Hematopoietic multipotent progenitor cell treated with erythropoietin and hydrocortisone succinate and interleukin-3 and kit ligand, for 4 days (in vitro differentiated cells): ENCODE data around the gene PLCH2.
A peak's percentile ranks its signal among the peaks of the same experiment; 100 is the strongest.

Experiments used
- DNase-seq: peaks from one replicate; pipeline ENCODE4 v3.0.0-alpha.2; 2015

The PLCH2 gene

DNA sequence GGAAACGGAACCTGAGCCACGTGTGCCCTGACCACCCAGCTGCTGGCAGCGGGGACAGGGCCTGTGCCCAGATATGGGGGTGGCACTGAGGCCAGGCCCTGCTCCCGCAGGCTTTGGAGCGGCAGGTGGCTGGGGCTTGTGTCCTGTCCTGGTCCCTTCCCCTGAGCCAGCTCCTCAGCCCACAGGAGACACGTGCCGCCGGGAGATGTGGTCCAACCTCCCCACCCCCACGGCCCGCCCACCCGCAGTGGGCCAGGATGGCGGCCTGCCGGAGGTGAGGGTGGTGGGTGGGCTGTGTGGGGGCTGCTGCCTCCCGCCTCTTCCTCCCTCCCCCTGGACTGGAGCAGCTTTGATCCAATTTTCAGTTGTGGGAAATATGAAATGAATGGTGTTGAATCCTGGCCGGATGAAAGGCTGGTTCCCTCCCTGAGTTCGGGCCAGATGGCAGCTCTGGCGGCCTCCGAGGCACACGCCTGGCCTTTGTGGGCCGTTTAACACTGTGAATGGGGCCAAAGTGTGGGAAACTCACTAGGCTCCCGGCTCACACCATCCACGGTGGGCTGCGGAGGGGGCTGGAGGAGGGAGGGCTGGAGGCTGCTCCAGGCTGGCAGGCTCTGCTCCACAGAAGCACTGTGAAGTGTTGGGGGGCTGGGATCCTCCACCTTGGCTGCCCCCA lies 56.5 kb downstream of the PLCH2 start:
- no peak for DNase-seq

DNA sequence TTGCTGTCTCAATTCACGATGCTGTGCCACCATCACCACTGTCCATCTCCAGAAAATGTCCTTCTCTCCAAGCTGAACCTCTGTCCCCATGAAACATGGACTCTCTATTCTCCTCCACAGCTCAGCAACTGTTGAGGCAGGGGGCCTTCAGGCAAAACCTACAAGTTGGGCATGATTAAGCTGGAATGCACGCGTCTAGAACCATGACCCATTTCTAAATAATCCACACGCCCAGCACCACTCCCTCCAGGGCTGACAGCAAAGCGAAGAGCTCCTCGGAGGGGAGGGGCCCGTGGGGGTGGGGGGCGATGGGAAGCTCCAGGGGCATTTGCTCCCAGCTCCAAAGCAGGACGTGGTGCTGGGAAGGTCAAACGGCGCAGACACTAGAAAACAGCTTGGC lies 57.3 kb downstream of the PLCH2 start:
- no peak for DNase-seq

DNA sequence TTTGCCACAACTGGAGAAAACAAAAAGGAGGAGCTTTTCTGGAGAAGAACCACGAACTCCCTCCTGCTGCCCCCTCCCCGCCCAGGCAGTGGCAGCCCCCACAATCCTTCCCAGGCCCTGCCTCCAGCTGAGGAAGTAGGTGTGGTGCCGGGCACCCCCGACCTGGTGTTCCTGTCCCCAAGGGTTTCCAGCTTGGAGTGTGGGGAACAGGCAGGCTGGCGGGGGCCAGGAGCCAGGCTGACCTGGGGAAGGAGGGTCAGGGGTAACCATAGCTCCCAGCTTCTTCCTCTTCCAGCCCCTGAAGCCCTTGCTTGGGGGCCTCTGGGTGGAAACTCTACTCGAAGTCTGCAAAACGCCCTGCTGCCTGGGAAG lies 58.2 kb downstream of the PLCH2 start:
- DNase-seq = no peak

DNA sequence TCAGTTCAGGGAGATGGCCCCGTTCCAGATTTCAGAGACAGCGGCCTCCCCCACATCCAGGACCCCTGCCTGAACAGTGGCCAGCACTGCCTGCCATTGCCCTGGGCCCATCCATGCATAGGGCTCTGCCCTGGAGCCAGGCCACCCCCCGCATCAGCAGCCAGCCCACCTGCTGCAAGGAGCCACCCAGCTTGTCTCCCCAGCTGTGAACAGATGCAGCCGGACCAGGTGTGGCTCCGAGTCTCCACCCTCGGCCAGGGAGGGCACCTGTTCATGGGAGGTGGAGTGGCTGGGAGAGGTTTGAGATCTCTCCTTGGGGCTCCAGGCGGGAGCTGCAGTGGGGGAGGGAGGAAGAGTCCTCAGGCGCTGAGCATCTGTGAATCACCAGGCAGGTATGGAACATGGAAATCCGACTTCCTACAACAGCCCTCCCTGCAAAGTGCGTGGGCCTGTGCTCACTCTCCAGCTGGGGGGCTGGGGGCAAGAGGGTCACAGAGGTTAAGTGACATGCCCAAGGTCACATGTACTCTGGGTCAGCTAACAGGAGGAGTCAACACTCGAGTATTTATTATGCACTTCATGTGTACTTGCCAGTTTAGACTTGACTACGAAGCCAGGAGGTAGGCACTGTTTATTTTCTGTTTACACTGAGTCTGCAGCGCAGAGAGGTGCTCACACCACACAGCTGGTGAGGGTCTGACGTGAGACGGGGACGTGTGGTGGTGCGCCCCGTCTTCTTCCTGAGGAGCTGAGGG lies 58.8 kb downstream of the PLCH2 start:
- no peak for DNase-seq

DNA sequence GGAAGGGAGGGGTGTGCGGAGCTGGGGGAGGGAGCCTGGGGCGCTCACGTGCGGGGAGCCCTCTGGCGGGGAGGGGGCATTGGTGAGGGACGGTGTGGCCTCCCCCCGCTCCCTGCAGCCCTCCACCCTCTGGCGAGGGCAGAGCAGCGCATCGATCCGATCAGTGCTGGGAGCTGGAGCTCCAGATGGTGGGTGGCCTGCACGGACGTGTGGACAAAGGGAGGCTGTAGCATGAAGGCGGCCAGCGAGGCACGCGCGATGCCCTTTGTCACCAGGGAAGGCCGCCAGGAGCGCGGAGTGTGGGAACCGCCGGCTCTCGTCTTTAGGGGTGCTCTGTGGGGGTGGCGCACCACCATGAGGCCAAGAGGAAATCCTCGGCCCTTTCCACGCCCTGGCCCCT lies 59.4 kb downstream of the PLCH2 start:
- DNase-seq = no peak

DNA sequence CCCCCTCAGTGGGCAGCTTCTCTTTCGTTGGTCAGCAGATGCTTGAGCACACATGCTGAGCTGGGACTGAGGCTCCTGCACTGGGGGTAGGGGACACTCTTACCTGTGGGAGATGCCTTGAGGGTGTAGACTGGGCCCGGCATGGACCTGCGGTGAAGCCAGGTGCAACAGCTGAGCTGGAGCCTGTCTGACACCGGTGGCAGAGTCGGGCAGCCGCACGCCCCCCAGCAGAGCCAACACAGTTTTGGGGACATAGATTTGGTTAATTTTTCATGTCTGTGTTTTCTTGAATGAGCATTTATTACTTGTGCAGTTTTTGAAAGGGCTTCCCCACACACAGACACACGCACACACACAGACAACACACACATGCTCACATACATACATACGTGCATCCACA lies 59.9 kb downstream of the PLCH2 start:
- no peak for DNase-seq

DNA sequence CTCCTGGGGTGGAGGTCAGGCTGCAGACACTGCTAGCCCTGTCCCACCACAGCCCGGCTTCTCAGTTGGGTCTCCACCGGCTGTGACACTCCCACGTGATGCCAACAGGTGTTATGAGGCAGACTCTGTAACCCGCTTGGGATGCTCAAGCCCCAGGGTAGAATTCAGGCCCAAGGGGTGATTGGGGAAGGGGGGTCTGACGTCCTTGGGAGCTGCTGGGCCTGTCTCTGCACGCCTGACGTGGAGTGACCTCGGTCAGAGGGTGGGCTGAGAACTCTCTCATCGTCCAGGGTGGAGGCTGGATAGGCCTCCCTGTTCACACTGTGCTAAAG lies 61.7 kb downstream of the PLCH2 start:
- no peak for DNase-seq

DNA sequence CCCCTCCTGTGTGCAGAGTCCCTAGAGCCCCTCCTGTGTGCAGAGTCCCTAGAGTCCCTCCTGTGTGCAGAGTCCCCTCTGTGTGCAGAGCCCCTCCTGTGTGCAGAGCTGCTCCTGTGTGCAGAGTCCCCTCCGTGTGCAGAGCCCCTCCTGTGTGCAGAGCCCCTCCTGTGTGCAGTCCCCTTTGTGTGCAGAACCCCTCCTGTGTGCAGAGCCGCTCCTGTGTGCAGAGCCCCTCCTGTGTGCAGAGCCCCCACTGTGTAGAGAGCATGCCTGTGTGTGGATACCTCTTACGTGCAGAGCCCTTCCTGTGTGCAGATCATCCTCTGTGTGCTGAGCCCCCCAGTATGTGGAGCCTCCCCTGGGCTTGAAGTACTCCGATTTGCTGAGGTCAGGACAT lies 62.3 kb downstream of the PLCH2 start:
- DNase-seq = no peak

DNA sequence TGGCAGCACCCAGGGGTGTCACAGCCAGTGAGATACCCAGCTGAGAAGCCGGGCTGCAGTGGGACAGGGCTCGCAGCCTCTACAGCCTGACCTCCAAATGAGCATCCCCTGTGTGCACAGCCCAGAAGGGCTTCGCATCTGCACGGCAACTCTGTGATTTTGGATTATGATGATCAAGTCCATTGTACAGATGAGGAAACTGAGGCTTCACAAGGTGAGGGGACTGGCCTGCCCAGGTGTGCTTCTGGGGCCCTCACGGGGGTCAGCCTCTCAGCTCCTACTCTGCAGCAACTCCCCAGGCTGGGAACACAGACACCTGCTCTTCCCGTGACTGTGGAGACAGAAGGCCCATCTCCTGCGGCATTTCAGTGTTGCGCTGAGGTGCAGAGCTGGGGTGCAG lies 62.8 kb downstream of the PLCH2 start:
- no peak for DNase-seq

DNA sequence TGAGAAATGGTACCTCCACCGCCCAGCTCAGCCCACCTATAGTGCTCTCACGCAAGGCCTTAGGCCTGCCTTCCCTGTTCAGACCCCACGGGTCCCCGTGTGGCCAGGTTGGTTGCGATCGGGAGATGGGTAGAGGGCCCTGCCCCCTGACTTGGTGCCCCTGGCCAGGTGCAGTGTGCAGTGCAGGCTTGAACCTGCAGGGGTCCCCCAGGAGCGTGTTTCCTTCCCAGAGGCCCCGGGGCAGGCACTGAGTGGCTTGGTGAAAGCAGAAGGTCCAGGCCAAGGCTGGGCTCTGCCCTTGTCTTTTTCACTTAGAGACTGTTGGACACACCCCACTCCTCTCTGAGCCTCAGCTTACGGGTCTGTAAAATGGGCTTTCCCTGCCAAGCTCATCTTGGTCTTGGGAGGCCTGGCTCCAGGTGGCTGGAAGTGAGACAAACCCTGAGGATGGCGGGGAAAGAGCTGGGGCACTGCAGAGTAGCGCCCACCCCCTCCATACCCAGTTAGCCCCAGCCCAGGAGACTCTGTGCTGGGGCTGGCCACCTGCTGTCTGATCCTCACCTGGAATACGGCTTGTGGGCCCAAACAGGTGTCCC lies 63.3 kb downstream of the PLCH2 start:
- DNase-seq = peak; percentile 65

DNA sequence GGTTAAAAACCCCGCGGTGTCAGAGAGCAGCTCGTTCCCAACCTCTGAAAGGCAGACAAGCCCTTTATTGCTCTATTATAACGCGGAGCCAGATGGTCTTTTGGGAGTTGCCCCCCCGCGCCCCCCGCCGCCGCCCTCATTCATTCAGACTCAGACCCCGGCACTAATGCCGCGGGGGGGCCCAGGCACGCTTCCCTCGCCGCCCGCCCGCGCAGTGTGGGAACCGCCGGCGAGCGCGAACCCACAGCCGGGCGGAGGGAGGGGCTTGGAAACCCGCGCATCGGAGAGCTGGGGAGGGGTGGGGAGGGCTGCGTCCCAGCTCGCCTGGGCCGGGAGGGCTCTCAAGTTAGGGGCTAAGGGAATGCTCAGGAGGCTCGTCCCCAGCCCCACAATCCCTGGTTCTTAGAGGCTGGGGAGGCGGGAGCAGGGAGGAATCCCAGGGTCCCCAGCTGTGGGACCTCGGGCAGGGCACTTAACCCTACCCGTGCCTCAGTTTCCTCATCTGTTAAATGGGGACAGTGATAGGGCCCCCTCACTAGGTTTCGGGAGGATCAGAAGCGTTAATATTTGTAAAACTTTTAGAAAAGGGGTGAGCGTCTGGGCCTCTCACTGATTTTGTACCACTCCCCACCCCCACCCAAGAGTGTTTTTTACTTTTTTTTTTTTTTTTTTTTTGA lies 64.9 kb downstream of the PLCH2 start:
- DNase-seq = peak; percentile 55

DNA sequence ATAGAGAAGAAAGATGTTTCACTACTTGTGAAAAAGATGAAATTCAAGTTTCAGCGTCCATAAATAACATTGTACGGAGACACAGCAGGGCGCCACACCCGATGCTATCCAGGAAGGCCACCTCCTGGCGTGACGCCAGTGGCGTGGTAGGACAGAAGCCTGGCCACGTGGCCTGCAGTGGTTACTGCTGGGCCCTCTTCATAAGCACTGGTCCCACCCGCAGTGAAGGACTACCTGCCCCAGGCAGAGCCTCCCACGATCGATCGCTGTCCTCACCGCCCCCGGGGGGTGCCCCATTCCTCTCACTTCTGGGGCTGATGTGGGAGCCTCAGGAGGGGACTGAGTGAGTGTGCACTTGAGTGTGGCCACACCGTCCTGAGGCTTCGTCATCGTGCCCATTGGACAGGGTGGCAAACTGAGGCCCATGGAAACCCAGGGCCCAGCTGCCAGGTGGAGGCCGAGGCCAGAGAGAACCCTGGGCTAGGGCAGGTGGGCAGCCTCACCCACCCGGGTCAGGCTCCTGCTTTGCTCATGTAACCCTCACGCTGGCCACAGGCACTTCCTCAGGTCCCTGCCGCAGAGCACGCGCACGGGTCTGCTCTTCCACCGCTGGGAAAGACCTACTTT lies 65.6 kb downstream of the PLCH2 start:
- DNase-seq = peak; percentile 77

DNA sequence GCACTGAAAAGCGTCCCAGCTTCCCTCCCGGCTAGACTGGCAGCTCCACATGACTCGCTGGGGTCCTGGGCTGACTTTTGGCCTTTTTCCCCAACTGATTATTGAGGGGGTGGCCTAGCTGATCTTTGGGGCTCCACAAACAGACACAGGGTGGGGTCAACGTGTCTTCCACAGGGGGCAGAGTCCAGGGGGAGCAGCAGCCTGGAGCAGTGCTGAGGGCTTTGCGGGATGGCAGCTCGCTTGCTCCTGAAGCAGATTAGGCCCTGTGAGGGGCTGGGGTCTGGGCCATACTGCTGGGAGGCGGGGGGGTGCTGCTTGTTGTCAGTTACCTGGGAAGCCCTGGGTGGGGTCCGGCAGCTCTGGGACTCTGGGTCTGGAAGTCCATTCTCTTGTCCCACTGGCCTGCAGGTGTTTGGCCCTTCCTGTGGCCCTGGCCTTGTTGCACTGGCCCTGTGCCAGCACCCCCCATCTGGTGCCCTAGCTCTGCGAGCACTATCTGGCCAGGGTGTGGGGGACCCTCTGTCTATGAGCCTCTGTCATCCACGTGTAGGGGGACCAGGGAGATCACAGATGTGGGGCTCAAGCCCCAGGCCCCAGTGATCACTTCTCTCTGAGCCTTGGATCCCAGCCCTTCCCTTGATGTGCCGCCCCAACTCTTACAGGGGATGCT lies 66.3 kb downstream of the PLCH2 start:
- DNase-seq = no peak

DNA sequence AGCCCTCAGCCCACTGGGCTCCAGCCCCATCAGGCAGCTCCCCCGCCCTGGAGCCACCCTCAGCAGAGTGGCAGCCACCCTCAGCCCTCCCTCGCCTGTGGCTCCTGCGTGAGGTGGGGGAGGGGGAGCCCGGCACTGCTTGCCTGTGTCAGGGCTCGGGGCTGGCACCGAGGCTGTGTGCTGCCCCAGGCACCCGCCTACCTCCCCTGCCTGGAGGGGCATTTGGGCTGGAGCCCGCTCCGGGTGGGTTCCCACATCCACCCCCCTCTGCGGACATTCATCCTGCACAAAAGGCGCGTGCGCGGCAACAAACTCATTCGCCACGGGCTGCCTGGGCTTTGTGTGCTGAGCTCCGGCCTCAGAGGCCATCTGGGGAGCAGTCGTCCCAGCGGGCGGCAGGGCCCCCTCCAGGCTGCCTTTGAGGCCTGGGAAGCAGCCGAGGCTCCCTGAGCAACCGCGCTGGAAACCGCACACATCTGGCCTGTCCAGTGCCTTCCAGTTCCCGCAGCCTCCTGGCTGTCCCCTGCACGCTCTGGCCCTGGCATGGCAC lies 67.5 kb downstream of the PLCH2 start:
- DNase-seq = peak; percentile 78

DNA sequence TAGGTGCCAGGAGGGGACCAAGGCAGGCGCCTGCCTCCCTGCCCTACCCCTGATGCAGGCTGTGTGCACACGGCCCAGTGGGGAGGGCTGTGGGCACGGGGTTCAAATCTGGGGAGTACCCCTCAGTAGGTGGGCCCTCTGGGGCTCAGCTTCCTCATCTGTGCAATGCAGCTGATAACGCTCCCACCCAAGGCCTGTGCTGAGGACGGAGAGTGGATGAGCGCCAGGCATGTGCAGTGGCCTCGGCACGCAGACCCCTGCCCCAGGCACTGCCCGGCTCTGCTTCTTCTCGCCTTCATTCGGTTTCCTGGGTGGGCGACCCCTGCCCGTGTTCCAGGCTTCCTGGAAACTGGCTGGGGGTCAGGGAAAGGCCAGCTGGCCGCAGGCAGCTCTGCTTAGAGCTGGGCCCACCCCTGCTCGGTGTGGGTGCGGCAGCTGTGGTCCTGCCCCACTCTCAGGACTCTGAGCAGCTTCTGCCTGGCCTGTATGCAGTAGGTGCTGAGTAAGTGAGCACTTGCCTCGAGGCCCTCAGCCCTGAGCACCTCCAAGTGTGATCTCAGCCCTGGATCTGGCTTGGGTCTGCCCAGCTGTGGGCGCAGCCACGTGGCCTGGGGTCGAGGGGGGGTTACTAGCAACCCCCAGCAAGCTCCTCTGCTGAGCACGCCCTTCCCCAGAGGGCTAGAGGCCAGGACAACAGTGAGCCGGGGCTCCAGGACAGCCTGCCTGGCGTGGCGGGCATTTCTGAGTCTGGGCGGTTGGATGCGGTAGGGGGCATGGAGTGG lies 68.2 kb downstream of the PLCH2 start:
- peak; percentile 82 for DNase-seq

DNA sequence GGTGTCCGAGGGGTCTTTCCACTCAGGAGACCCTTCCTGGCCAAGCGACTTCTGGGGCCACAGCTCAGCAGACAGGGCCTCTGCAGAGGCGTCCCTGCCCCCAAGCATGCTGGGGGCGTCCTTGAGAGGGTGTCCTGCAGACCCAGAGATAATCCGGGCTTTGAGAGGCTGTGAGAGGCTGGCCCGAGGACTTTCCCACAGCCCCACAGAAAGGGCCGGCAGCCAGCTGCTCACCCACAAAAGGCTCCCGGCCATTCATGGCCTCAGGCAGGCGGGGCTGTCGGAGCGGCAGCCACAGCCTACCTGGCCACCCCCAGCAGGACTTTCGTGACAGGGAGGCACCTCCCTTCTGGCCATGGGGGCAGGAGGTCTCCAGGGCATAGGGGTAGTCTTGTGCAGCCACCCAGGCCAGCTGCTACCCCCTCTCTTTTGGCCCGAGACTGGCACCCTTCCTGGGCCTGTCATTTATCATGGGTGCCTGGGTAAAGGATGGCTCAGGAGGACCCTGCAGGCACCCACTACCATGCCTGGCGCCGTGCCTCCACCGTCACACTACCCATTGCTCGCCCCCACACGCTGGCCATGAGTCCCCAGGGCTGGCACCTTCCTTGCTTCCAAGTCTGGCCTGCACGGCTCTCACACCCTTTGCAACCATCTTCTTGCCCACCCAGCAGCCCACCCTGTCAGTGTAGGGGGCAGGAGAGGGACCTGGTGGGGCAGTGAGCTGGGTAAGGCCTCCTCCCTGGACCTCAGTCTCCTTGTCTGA lies 69.0 kb downstream of the PLCH2 start:
- peak; percentile 58 for DNase-seq

DNA sequence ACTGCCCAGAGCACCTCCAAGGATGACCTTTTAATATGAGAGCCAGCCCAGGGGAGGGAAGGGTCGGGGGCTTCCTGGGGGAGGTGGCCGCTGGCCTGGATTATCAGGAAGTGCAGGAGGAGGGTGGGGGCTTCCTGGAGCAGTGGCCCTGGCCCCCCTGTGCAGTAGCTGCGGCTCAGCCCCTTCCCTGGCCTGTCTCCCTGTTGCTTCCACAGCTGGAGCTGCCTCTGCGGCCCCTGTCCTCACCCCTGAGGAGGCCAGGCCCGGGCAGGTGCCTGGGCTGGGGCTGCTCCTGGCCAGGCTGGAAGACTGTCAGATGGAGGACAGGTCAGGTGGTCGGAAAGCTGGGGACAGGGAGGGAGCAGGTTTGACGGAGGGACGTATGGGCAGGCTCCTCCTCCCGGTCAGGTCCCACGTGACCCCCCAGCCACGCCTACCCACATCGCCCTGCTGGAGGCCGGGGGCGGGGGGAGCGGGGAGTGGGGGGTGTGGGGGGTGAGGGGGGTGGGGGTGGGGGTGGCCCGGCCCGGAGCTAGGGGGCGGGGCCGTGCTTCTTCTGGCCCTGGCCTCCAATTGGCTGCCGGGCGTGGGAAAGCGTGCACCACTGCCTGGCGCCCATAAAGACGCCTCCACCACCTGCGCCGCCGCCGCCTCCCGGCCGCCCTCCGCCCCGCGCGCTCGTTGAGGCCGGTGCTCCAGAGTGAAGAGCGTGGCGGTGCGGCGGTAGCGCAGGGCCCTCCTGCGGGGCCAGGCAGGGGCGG lies 69.8 kb downstream of the PLCH2 start:
- peak; percentile 96 for DNase-seq

DNA sequence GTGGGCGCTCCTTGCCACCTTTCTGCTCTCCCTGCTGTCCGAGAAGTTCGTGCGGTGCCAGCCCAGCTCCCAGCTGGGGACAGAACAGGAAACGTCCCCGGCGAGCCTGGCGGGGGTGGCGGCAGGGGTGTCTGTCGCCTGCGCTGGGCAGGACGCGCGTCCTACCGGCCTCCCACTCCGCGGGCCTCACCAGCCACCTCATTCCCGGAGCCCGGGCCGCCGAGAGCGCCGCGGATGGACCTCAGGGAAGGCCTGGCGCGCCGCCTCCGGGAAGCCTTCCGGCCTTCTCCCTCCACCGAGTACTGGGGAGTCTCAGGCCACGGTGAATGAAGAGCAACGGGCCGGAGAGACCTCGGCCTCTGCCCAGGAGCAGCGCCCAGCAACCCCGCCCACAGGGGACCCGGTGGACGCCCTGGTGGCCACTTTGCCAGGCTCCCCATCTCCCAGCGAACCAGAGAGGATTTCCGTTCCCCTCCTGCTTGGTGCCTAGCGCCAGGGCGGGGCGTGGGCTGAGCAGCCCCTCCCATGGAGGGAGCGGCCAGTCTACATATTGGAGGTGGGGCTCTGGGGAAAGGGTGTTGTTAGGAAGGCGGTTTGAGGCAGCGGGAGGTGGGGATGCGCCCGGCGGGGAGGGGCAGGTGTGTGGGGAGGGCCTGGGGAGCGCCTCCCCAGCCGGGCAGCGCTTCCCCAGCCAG lies 70.6 kb downstream of the PLCH2 start:
- peak; percentile 97 for DNase-seq
